ENCODE results near the gene NECTIN1.

The NECTIN1 gene

GRCh38 chr11:119691020-119691666 is 37.9 kb downstream of the NECTIN1 start:
- peak; percentile 19 for DNase-seq

- DNase-seq: no peak
These were observed 39.7 kb downstream of the NECTIN1 start for GRCh38 chr11:119689302-119689701.

- no peak for DNase-seq
These were observed 40.6 kb downstream of the NECTIN1 start for GRCh38 chr11:119688356-119688755.

GRCh38 chr11:119687373-119688046 is 41.5 kb downstream of the NECTIN1 start:
- DNase-seq: no peak

GRCh38 chr11:119686177-119686882 is 42.7 kb downstream of the NECTIN1 start:
- DNase-seq: no peak

GRCh38 chr11:119685111-119685746 is 43.8 kb downstream of the NECTIN1 start:
- DNase-seq: no peak

GRCh38 chr11:119684361-119685110 is 44.5 kb downstream of the NECTIN1 start:
- DNase-seq: no peak

- DNase-seq: no peak
These were observed 45.2 kb downstream of the NECTIN1 start for GRCh38 chr11:119683783-119684182.

GRCh38 chr11:119681361-119681910 is 47.6 kb downstream of the NECTIN1 start:
- DNase-seq: no peak

- DNase-seq: no peak
These were observed 48.2 kb downstream of the NECTIN1 start for GRCh38 chr11:119680541-119681360.

GRCh38 chr11:119679346-119679745 is 49.7 kb downstream of the NECTIN1 start:
- DNase-seq: no peak

GRCh38 chr11:119678351-119678750 is 50.6 kb downstream of the NECTIN1 start:
- DNase-seq: no peak

- DNase-seq: no peak
These were observed 51.2 kb downstream of the NECTIN1 start for GRCh38 chr11:119677840-119678239.

- no peak for DNase-seq
These were observed 52.5 kb downstream of the NECTIN1 start for GRCh38 chr11:119676461-119677020.

- peak; percentile 57 for DNase-seq
These were observed 55.2 kb downstream of the NECTIN1 start for GRCh38 chr11:119673759-119674336.

- DNase-seq: no peak
These were observed 55.8 kb downstream of the NECTIN1 start for GRCh38 chr11:119673052-119673758.

GRCh38 chr11:119672597-119672996 is 56.4 kb downstream of the NECTIN1 start:
- DNase-seq: no peak

- no peak for DNase-seq
These were observed 57.4 kb downstream of the NECTIN1 start for GRCh38 chr11:119671561-119672015.

- DNase-seq: no peak
These were observed 57.9 kb downstream of the NECTIN1 start for GRCh38 chr11:119671051-119671450.

GRCh38 chr11:119669487-119669886 is 59.5 kb downstream of the NECTIN1 start:
- DNase-seq: no peak
